Gastrocnemius medialis (tissue), 4 donors: ENCODE measurements around the gene MYO1E.

ENCODE experiments used
- CTCF ChIP-seq, 5 experiments: fragments of 450-650 bp in 3 of 5; fragments of 200-600 bp in 2 of 5; sonication (generic) in 2 of 5; IDR thresholded peaks in 4 of 5; conservative IDR thresholded peaks in 1 of 5; 1 replicate in 4 of 5; 2 replicates in 1 of 5; pipeline ENCODE4 v1.5.1; 2016 to 2019; ENCODE audit warnings: antibody characterized with exemption in 5 of 5, mild to moderate bottlenecking in 3 of 5, moderate library complexity in 3 of 5
- POLR2A ChIP-seq, 2 donors: fragments of 450-650 bp; IDR thresholded peaks; one replicate each; pipeline ENCODE4 v1.6.1; 2017; ENCODE audit warnings: antibody characterized with exemption in 2 of 2, mild to moderate bottlenecking in 2 of 2, moderate library complexity in 2 of 2

DNA sequence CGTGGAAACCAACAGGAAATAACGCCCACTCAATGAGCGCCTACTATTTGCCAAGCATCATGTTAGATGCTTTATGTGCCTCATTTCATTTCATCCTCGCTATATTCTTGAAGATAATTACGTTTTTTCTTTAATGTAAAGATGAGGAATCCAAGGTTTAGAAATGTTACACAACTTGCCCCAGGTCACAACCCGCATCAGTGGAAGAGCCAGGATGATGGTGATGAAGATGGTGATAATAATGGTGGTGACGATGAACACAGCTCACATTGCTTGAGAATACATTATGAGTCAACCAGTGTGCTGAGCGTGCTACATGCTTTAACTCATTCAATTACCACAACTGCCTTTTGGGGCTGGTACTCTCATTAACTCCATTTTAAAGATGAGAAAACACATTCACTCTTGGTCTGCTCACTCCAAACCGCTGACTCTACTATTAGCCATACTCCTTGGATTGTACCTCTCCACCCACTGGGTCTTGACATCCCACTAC lies 21.5 kb upstream of the MYO1E start:
- TF ChIP-seq POLR2A (IDR thresholded peaks at IDR 0.05) (no peak), CTCF (IDR thresholded peaks at IDR 0.05 in 4 of 5, conservative IDR thresholded peaks at IDR 0.05 in 1 of 5) (no peak)
